GM18861 (cell line): Measurements from ENCODE around the gene WFS1.

Experiments
- ATAC-seq: cut with Tn5 transposase; IDR thresholded peaks from one replicate; pipeline ENCODE4 v1.9.1; 2021; ENCODE audit not compliant: unreplicated experiment

WFS1 gene

GRCh38 chr4:6235901-6236640 is 33.6 kb upstream of the WFS1 start:
- no peak for ATAC-seq

- ATAC-seq: no peak
Measured at GRCh38 chr4:6236816-6237390, 32.7 kb upstream of the WFS1 start.

- ATAC-seq: no peak
Measured at GRCh38 chr4:6239486-6239885, 30.2 kb upstream of the WFS1 start.

- no peak for ATAC-seq
Measured at GRCh38 chr4:6239968-6240367, 29.7 kb upstream of the WFS1 start.

- no peak for ATAC-seq
Measured at GRCh38 chr4:6241062-6241845, 28.4 kb upstream of the WFS1 start.

GRCh38 chr4:6242271-6243029 is 27.2 kb upstream of the WFS1 start:
- ATAC-seq: no peak

GRCh38 chr4:6245246-6246169 is 24.1 kb upstream of the WFS1 start:
- no peak for ATAC-seq

GRCh38 chr4:6246170-6246634 is 23.4 kb upstream of the WFS1 start:
- no peak for ATAC-seq

- no peak for ATAC-seq
Measured at GRCh38 chr4:6248394-6248793, 21.3 kb upstream of the WFS1 start.

GRCh38 chr4:6250235-6250983 is 19.2 kb upstream of the WFS1 start:
- no peak for ATAC-seq

- no peak for ATAC-seq
Measured at GRCh38 chr4:6250984-6251295, 18.7 kb upstream of the WFS1 start.

- no peak for ATAC-seq
Measured at GRCh38 chr4:6251365-6251764, 18.3 kb upstream of the WFS1 start.

GRCh38 chr4:6252051-6252450 is 17.6 kb upstream of the WFS1 start:
- ATAC-seq: no peak

- ATAC-seq: no peak
Measured at GRCh38 chr4:6253111-6253510, 16.5 kb upstream of the WFS1 start.

- no peak for ATAC-seq
Measured at GRCh38 chr4:6253961-6254360, 15.7 kb upstream of the WFS1 start.

- no peak for ATAC-seq
Measured at GRCh38 chr4:6256141-6256540, 13.5 kb upstream of the WFS1 start.

GRCh38 chr4:6257247-6258025 is 12.2 kb upstream of the WFS1 start:
- ATAC-seq: no peak

- ATAC-seq: no peak
Measured at GRCh38 chr4:6258026-6258360, 11.7 kb upstream of the WFS1 start.

GRCh38 chr4:6258741-6259140 is 10.9 kb upstream of the WFS1 start:
- no peak for ATAC-seq
